Glutamatergic neuron (in vitro differentiated cells): ENCODE measurements around the gene PDAP1. TPM values are rescaled to one million over a fixed set of nuclear protein-coding genes. Genes with fewer than 3 reads are reported as not detected.
A peak's percentile ranks its signal among the peaks of the same experiment; 100 is the strongest.
"Not testable (repeated sequence)": the region's sequence is repeated elsewhere in the genome, so short reads cannot be mapped to it uniquely, and the experiment has no call there.

ENCODE experiments used
- DNase-seq: peaks from one replicate; pipeline ENCODE4 v3.0.0; 2022
- H3K27ac Mint-ChIP-seq: one replicate; pipeline ENCODE4 v1.8.0; 2020; ENCODE audit warnings: mild to moderate bottlenecking, mixed read lengths, inconsistent platforms; ENCODE audit not compliant: unreplicated experiment
- H3K27me3 Mint-ChIP-seq: one replicate; pipeline ENCODE4 v1.8.0; 2020; ENCODE audit warnings: mild to moderate bottlenecking, moderate library complexity, mixed read lengths, inconsistent platforms; ENCODE audit not compliant: unreplicated experiment
- H3K36me3 Mint-ChIP-seq: one replicate; pipeline ENCODE4 v1.8.0; 2020; ENCODE audit warnings: mild to moderate bottlenecking, mixed read lengths, inconsistent platforms; ENCODE audit not compliant: unreplicated experiment
- H3K4me1 Mint-ChIP-seq: one replicate; pipeline ENCODE4 v1.8.0; 2020; ENCODE audit warnings: mild to moderate bottlenecking, low read depth, mixed read lengths, inconsistent platforms; ENCODE audit not compliant: unreplicated experiment
- H3K4me3 Mint-ChIP-seq: one replicate; pipeline ENCODE4 v1.8.0; 2020; ENCODE audit warnings: mild to moderate bottlenecking, mixed read lengths, inconsistent platforms; ENCODE audit not compliant: unreplicated experiment
- H3K9me3 Mint-ChIP-seq: one replicate; pipeline ENCODE4 v1.8.0; 2020; ENCODE audit warnings: mild to moderate bottlenecking, moderate library complexity, mixed read lengths, inconsistent platforms; ENCODE audit not compliant: unreplicated experiment
- total RNA-seq: library from RNA; stranded (reverse); fragmentation: NEBNext Ultra II Directional; extraction: Animal tissue kit (Norgen Biotek cat#: 25700); gene quantifications from one replicate; pipeline ENCODE4 v1.2.1, GENCODE V29; 2021; ENCODE audit not compliant: unreplicated experiment
- TF ChIP-seq, protein P1 (sequence below): fragments of 200-600 bp; sonication (generic); IDR thresholded peaks from one replicate; pipeline ENCODE4 v1.5.0; 2021; ENCODE audit not compliant: partially characterized antibody, unreplicated experiment

The PDAP1 gene
- total RNA-seq, 1 donor from 2014 or later: 134 TPM

DNA sequence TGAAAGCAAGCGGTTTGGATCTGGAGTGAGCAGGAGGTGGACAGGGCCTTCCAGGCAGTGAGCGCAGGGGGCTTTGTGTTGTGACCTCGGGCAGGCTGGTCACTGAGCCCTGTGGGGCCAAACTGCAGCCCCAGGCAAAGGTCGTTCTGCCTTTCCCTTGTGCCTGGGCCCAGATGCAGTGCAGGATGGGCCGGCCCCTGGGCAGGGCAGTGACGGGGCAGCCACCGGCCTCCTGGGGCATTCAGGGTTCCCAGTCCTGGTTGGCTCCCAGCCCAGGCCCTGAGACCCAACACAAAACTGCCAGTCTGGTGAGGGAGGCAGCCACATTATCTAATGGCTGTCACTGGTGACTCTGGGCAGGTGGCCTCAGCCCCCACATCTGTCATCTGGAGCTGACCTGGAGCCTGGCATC lies 26.7 kb downstream of the PDAP1 start:
- Mint-ChIP-seq H3K4me1 (no peaks in the 10 kb centered on the region), H3K4me3 (no peak overlapping the region), H3K36me3 (no peaks in the 10 kb centered on the region), H3K27ac (no peak overlapping the region), H3K27me3 (peaks cover 3% of the 10 kb centered on the region), H3K9me3 (peaks cover 4% of the 10 kb centered on the region)
- TF ChIP-seq, protein P1, sequence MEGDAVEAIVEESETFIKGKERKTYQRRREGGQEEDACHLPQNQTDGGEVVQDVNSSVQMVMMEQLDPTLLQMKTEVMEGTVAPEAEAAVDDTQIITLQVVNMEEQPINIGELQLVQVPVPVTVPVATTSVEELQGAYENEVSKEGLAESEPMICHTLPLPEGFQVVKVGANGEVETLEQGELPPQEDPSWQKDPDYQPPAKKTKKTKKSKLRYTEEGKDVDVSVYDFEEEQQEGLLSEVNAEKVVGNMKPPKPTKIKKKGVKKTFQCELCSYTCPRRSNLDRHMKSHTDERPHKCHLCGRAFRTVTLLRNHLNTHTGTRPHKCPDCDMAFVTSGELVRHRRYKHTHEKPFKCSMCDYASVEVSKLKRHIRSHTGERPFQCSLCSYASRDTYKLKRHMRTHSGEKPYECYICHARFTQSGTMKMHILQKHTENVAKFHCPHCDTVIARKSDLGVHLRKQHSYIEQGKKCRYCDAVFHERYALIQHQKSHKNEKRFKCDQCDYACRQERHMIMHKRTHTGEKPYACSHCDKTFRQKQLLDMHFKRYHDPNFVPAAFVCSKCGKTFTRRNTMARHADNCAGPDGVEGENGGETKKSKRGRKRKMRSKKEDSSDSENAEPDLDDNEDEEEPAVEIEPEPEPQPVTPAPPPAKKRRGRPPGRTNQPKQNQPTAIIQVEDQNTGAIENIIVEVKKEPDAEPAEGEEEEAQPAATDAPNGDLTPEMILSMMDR: no peak
- no peak for DNase-seq

- no peaks in the 10 kb centered on the region for H3K4me1 Mint-ChIP-seq
- no peaks in the 10 kb centered on the region for H3K36me3 Mint-ChIP-seq
- peak overlapping the region; percentile 52 for H3K27ac Mint-ChIP-seq
- H3K9me3 Mint-ChIP-seq: peaks cover 4% of the 10 kb centered on the region
- no peak overlapping the region for H3K4me3 Mint-ChIP-seq
- TF ChIP-seq, protein P1: no peak
- DNase-seq: no peak
- peaks cover 3% of the 10 kb centered on the region for H3K27me3 Mint-ChIP-seq
These were observed 27.4 kb downstream of the PDAP1 start for GRCh38 chr7:99380823-99381663.

GRCh38 chr7:99380032-99380822 lies 28.2 kb downstream of the PDAP1 start:
- no peak for DNase-seq
- no peak overlapping the region for H3K4me3 Mint-ChIP-seq

DNA sequence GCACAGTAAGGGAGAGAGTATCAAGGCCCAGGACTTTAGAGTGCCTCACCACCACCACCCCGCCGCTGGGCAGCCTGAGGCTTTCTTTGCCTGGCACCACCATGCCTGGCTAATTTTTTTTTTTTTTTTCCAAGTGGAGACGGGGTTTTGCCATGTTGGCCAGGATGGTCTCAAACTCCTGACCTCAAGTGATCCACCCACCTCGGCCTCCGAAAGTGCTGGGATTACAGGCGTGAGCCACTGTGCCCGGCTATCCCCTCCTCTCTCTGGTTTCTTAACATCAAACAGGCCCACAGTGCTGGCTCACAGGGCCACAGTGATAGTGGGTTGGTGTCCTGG lies 28.7 kb downstream of the PDAP1 start:
- not testable (repeated sequence) for H3K9me3 Mint-ChIP-seq, H3K27me3 Mint-ChIP-seq, H3K27ac Mint-ChIP-seq, DNase-seq, H3K4me1 Mint-ChIP-seq, H3K4me3 Mint-ChIP-seq, H3K36me3 Mint-ChIP-seq

More at GRCh38 chr7:99380032-99380822, 28.2 kb downstream of the PDAP1 start:
- no peaks in the 10 kb centered on the region for H3K36me3 Mint-ChIP-seq
- no peak overlapping the region for H3K27ac Mint-ChIP-seq
- TF ChIP-seq, protein P1: no peak
- no peaks in the 10 kb centered on the region for H3K4me1 Mint-ChIP-seq
- peaks cover 4% of the 10 kb centered on the region for H3K9me3 Mint-ChIP-seq
- H3K27me3 Mint-ChIP-seq: peaks cover 3% of the 10 kb centered on the region

GRCh38 chr7:99379043-99379577 lies 29.3 kb downstream of the PDAP1 start:
- Mint-ChIP-seq H3K27ac (no peak overlapping the region), H3K4me3 (no peak overlapping the region), H3K36me3 (no peaks in the 10 kb centered on the region), H3K27me3 (peaks cover 3% of the 10 kb centered on the region), H3K9me3 (peaks cover 4% of the 10 kb centered on the region), H3K4me1 (no peaks in the 10 kb centered on the region)
- TF ChIP-seq, protein P1: no peak
- no peak for DNase-seq
